ENCODE data around the gene REEP6. TPM values are rescaled to one million over a fixed set of nuclear protein-coding genes. Genes with fewer than 3 reads are reported as not detected.

Gene REEP6
- polyA plus RNA-seq, 6 donors from 2014 or later = 0.72 to 1.4 (median 0.90) TPM

- no peak overlapping the region for H3K27ac Mint-ChIP-seq
- no peak for ATAC-seq (ENCODE audit: low read depth in 2 of 2)
- H3K9me3 Mint-ChIP-seq = no peaks in the 10 kb centered on the region
Measured at GRCh38 chr19:1461862-1462261, 29.1 kb upstream of the REEP6 start.

GRCh38 chr19:1465191-1466016, 25.6 kb upstream of the REEP6 start:
- no peaks in the 10 kb centered on the region for H3K36me3 Mint-ChIP-seq
- H3K27ac Mint-ChIP-seq = no peak overlapping the region
- peaks cover 3 to 6% (median 4%) of the 10 kb centered on the region in 3 donors for H3K4me1 Mint-ChIP-seq
- no peak overlapping the region for H3K4me3 Mint-ChIP-seq
- peaks cover 0 to 10% (median 0%) of the 10 kb centered on the region in 3 donors for H3K27me3 Mint-ChIP-seq
- DNase-seq = no peak
- ATAC-seq (ENCODE audit: low read depth in 2 of 2) = peak in 1 of 2 donors; percentile 11
- no peaks in the 10 kb centered on the region for H3K9me3 Mint-ChIP-seq

More at GRCh38 chr19:1461862-1462261, 29.1 kb upstream of the REEP6 start:
- H3K4me3 Mint-ChIP-seq = no peak overlapping the region
- peaks cover 0 to 4% (median 3%) of the 10 kb centered on the region in 3 donors for H3K4me1 Mint-ChIP-seq
- H3K27me3 Mint-ChIP-seq = peaks cover 5 to 20% (median 7%) of the 10 kb centered on the region in 3 donors
- DNase-seq = no peak
- no peaks in the 10 kb centered on the region for H3K36me3 Mint-ChIP-seq

GRCh38 chr19:1466018-1466460, 24.9 kb upstream of the REEP6 start:
- ATAC-seq (ENCODE audit: low read depth in 2 of 2) (no peak), DNase-seq (no peak)
- peaks cover 0 to 10% (median 0%) of the 10 kb centered on the region in 3 donors for H3K27me3 Mint-ChIP-seq
- peaks cover 3 to 6% (median 4%) of the 10 kb centered on the region in 3 donors for H3K4me1 Mint-ChIP-seq
- no peak overlapping the region for H3K27ac Mint-ChIP-seq
- H3K4me3 Mint-ChIP-seq = no peak overlapping the region
- H3K9me3 Mint-ChIP-seq = no peaks in the 10 kb centered on the region
- H3K36me3 Mint-ChIP-seq = no peaks in the 10 kb centered on the region

GRCh38 chr19:1466461-1467214, 24.3 kb upstream of the REEP6 start:
- peak overlapping the region in 1 of 6 donors; percentile 47 for H3K27ac Mint-ChIP-seq
- no peak for ATAC-seq (ENCODE audit: low read depth in 2 of 2)
- DNase-seq = no peak
- peaks cover 4 to 6% (median 5%) of the 10 kb centered on the region in 3 donors for H3K4me1 Mint-ChIP-seq
- H3K27me3 Mint-ChIP-seq = peaks cover 0 to 11% (median 0%) of the 10 kb centered on the region in 3 donors
- peak overlapping the region in 2 of 8 donors; percentile 13 to 25 for H3K4me3 Mint-ChIP-seq
- H3K36me3 Mint-ChIP-seq = no peaks in the 10 kb centered on the region
- no peaks in the 10 kb centered on the region for H3K9me3 Mint-ChIP-seq

DNA sequence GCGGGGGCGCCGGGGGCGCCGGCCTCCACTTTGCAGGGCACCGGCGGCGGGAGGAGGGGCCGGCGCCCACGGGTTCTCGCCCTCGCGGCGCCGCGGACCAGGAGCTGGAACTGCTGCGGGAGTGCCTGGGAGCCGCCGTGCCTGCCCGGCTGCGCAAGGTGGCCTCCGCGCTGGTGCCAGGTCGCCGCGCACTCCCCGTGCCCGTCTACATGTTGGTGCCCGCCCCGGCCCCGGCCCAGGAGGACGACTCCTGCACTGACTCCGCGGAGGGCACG, 23.8 kb upstream of the REEP6 start:
- H3K27me3 Mint-ChIP-seq = peaks cover 0 to 16% (median 0%) of the 10 kb centered on the region in 3 donors

GRCh38 chr19:1467490-1468273, 23.3 kb upstream of the REEP6 start:
- Mint-ChIP-seq H3K4me1 (peaks cover 4 to 13% (median 6%) of the 10 kb centered on the region in 3 donors), H3K4me3 (peak overlapping the region in 2 of 8 donors; percentile 35 to 50), H3K27ac (no peak overlapping the region), H3K27me3 (peaks cover 0 to 16% (median 0%) of the 10 kb centered on the region in 3 donors), H3K9me3 (no peaks in the 10 kb centered on the region), H3K36me3 (no peaks in the 10 kb centered on the region)
- ATAC-seq (ENCODE audit: low read depth in 2 of 2) = no peak
- DNase-seq = no peak

More for the DNA sequence above, 23.8 kb upstream of the REEP6 start:
- peaks cover 4 to 9% (median 6%) of the 10 kb centered on the region in 3 donors for H3K4me1 Mint-ChIP-seq
- DNase-seq (no peak), ATAC-seq (ENCODE audit: low read depth in 2 of 2) (no peak)
- no peaks in the 10 kb centered on the region for H3K36me3 Mint-ChIP-seq
- no peak overlapping the region for H3K27ac Mint-ChIP-seq
- no peak overlapping the region for H3K4me3 Mint-ChIP-seq
- H3K9me3 Mint-ChIP-seq = no peaks in the 10 kb centered on the region

- Mint-ChIP-seq H3K4me3 (peak overlapping the region in 6 of 8 donors; percentile 25 to 82 (median 60)), H3K27me3 (peaks cover 0 to 16% (median 0%) of the 10 kb centered on the region in 3 donors), H3K9me3 (no peaks in the 10 kb centered on the region), H3K4me1 (peaks cover 5 to 16% (median 6%) of the 10 kb centered on the region in 3 donors), H3K36me3 (no peaks in the 10 kb centered on the region), H3K27ac (no peak overlapping the region)
- ATAC-seq (ENCODE audit: low read depth in 2 of 2) = no peak
- DNase-seq = no peak
Measured at GRCh38 chr19:1468274-1468820, 22.6 kb upstream of the REEP6 start.

DNA sequence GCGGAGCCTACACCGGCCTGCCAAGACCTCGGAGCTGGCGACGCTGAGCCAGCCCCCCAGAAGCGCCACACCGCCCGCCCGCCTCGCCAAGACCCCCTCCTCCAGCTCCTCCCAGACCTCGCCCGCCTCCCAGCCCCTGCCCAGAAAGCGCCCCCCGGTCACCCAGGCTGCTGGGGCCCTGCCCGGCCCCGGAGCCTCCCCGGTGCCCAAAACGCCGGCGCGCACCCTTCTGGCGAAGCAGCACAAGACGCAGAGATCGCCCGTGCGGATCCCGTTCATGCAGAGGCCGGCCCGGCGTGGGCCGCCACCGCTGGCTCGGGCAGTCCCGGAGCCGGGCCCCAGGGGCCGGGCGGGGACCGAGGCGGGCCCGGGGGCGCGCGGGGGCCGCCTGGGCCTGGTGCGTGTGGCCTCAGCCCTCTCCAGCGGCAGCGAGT, 22.1 kb upstream of the REEP6 start:
- ATAC-seq (ENCODE audit: low read depth in 2 of 2) (peak; percentile 15 to 17), DNase-seq (no peak)
- H3K27me3 Mint-ChIP-seq = peaks cover 0 to 16% (median 0%) of the 10 kb centered on the region in 3 donors
- H3K4me1 Mint-ChIP-seq = peaks cover 6 to 16% (median 7%) of the 10 kb centered on the region in 3 donors
- H3K36me3 Mint-ChIP-seq = no peaks in the 10 kb centered on the region
- H3K9me3 Mint-ChIP-seq = no peaks in the 10 kb centered on the region
- no peak overlapping the region for H3K27ac Mint-ChIP-seq
- peak overlapping the region in 6 of 8 donors; percentile 30 to 77 (median 52) for H3K4me3 Mint-ChIP-seq

DNA sequence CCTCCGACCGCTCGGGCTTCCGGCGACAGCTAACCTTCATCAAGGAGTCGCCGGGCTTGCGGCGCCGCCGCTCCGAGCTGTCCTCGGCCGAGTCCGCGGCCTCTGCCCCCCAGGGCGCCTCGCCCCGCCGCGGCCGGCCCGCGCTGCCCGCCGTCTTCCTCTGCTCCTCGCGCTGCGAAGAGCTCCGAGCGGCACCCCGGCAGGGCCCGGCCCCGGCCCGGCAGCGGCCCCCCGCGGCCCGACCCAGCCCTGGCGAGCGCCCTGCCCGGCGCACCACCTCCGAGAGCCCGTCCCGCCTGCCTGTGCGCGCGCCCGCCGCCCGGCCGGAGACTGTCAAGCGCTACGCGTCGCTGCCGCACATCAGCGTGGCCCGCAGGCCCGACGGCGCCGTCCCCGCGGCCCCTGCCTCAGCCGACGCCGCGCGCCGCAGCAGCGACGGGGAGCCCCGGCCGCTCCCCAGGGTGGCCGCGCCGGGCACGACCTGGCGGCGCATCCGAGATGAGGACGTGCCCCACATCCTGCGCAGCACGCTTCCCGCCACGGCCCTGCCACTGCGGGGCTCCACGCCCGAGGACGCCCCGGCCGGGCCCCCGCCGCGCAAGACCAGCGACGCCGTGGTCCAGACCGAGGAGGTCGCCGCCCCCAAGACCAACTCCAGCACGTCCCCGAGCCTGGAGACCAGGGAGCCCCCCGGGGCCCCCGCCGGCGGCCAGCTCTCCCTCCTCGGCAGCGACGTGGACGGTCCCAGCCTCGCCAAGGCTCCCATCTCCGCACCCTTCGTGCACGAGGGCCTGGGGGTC, 21.5 kb upstream of the REEP6 start:
- no peaks in the 10 kb centered on the region for H3K9me3 Mint-ChIP-seq
- peaks cover 0 to 16% (median 0%) of the 10 kb centered on the region in 3 donors for H3K27me3 Mint-ChIP-seq
- no peaks in the 10 kb centered on the region for H3K36me3 Mint-ChIP-seq
- H3K4me1 Mint-ChIP-seq = peaks cover 6 to 16% (median 7%) of the 10 kb centered on the region in 3 donors
- DNase-seq (no peak), ATAC-seq (ENCODE audit: low read depth in 2 of 2) (peak; percentile 28 to 29)
- H3K4me3 Mint-ChIP-seq = peak overlapping the region in 4 of 8 donors; percentile 54 to 89 (median 81)
- H3K27ac Mint-ChIP-seq = no peak overlapping the region

DNA sequence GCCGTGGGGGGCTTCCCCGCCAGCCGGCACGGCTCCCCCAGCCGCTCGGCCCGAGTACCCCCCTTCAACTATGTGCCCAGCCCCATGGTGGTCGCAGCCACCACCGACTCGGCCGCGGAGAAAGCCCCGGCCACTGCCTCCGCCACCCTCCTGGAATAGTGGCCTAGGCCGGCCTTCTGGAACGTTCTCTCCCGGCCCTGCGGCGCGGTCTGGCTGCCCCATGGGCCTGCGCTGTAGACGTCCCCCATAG, 21.0 kb upstream of the REEP6 start:
- ATAC-seq (ENCODE audit: low read depth in 2 of 2) (no peak), DNase-seq (no peak)
- peak overlapping the region in 1 of 6 donors; percentile 63 for H3K27ac Mint-ChIP-seq
- peak overlapping the region; percentile 54 to 90 (median 81) for H3K4me3 Mint-ChIP-seq
- H3K27me3 Mint-ChIP-seq = peaks cover 0 to 16% (median 0%) of the 10 kb centered on the region in 3 donors
- no peaks in the 10 kb centered on the region for H3K36me3 Mint-ChIP-seq
- H3K4me1 Mint-ChIP-seq = peaks cover 6 to 16% (median 7%) of the 10 kb centered on the region in 3 donors
- H3K9me3 Mint-ChIP-seq = no peaks in the 10 kb centered on the region

DNA sequence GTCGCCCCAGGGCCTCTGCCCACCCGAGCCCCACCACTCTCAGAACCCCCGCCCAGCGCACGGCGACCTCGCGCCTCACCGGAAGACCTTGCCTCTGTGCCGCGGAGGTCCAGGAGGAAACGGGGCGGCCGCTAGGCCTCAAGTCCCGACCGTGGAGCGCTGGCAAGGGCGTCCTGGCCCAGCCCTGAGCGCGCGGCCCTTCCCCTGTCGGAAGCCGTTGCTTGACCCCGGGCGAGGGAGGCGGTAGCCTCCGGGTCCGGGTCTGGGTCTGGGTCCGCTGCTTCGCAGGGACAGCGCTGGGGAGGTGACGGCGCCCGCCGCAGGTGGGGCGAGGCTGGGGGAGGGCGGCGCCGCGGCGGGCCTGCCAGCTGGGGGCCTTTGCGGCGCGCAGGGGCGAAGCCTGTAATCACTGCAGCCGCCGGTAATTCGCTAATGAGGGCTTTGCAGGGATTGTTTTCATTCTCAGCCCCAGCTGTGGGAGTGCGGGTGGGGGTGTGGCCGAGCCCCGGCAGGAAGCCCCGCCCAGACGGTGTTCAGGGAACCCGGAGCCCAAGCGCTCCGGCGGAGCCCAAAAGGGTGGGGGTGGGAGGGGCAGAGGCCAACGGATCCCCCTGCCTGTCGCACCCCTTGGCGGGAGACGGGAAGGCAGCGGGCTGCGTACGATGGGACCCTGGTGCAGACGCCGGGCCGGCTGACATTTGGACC, 20.5 kb upstream of the REEP6 start:
- ATAC-seq (ENCODE audit: low read depth in 2 of 2) (peak; percentile 62 to 70), DNase-seq (peak; percentile 58)
- Mint-ChIP-seq H3K4me1 (peaks cover 6 to 16% (median 7%) of the 10 kb centered on the region in 3 donors), H3K36me3 (no peaks in the 10 kb centered on the region), H3K27me3 (peaks cover 0 to 16% (median 0%) of the 10 kb centered on the region in 3 donors), H3K27ac (no peak overlapping the region), H3K9me3 (no peaks in the 10 kb centered on the region), H3K4me3 (peak overlapping the region; percentile 54 to 90 (median 81))

Measured in naive B cell (primary cell).